Fibroblast of mammary gland (primary cell): Measurements from ENCODE around the gene GALNT2.

Source experiments
- DNase-seq: peaks from one replicate; pipeline ENCODE4 v3.0.0-alpha.2; 2010; ENCODE audit warnings: low read depth
- H3K4me3 ChIP-seq: 2 replicates; pipeline ENCODE4 v1.5.1; 2011; ENCODE audit warnings: low read depth, mild to moderate bottlenecking, low read length, moderate library complexity; ENCODE audit not compliant: control insufficient read depth
- CTCF ChIP-seq: conservative IDR thresholded peaks from 2 replicates; pipeline ENCODE4 v1.5.1; 2011; ENCODE audit warnings: low read depth, low read length, inconsistent platforms; ENCODE audit not compliant: control insufficient read depth, insufficient read depth

GALNT2 gene

GRCh38 chr1:230328342-230329015, 261.4 kb downstream of the GALNT2 start:
- no peak for DNase-seq
- H3K4me3 ChIP-seq: no peak overlapping the region
- no peak for TF ChIP-seq CTCF

GRCh38 chr1:230330157-230330556, 263.1 kb downstream of the GALNT2 start:
- TF ChIP-seq CTCF: no peak
- H3K4me3 ChIP-seq: no peak overlapping the region
- no peak for DNase-seq
